Activated T-cell treated with anti-CD3 and anti-CD28 coated beads, Interleukin-2, amount 50 U/mL, for 72 hours (primary cell): ENCODE results near the gene TAMALIN. TPM values are rescaled to one million over a fixed set of nuclear protein-coding genes. Genes with fewer than 3 reads are reported as not detected.

Experiments used
- ATAC-seq, 2 donors: fragments of 150-1000 bp; cut with Tn5 transposase; replicated peaks in 1 of 2; 2 replicates each; pipeline ENCODE4 v1.10.0; 2021; ENCODE audit warnings: moderate library complexity in 2 of 2, mild to moderate bottlenecking in 1 of 2
- DNase-seq, 2 donors: peaks; one replicate each; pipeline ENCODE4 v3.0.0; 2021 to 2022; ENCODE audit warnings: mixed read lengths in 1 of 2
- H3K27ac Mint-ChIP-seq: one replicate; pipeline ENCODE4 v1.8.0; 2022; ENCODE audit warnings: mild to moderate bottlenecking, moderate library complexity, mixed read lengths
- H3K27me3 Mint-ChIP-seq: one replicate; pipeline ENCODE4 v1.8.0; 2022; ENCODE audit warnings: low read depth, mixed read lengths
- H3K36me3 Mint-ChIP-seq, 2 donors: one replicate each; pipeline ENCODE4 v1.8.0; 2022; ENCODE audit warnings: mixed read lengths in 2 of 2, mild to moderate bottlenecking in 1 of 2; ENCODE audit not compliant: insufficient read depth in 2 of 2
- H3K4me1 Mint-ChIP-seq: one replicate; pipeline ENCODE4 v1.8.0; 2022; ENCODE audit warnings: low read depth, mixed read lengths
- H3K4me3 Mint-ChIP-seq, 2 donors: one replicate each; pipeline ENCODE4 v1.8.0; 2022; ENCODE audit warnings: mild to moderate bottlenecking in 2 of 2, mixed read lengths in 2 of 2, moderate library complexity in 2 of 2
- H3K9me3 Mint-ChIP-seq, 2 donors: one replicate each; pipeline ENCODE4 v1.8.0; 2022; ENCODE audit warnings: mixed read lengths in 2 of 2
- total RNA-seq, 2 donors: library from RNA; stranded (reverse); gene quantifications; one replicate each; pipeline ENCODE4 v1.2.3, GENCODE V29; 2022

The TAMALIN gene
- total RNA-seq, 2 donors from 2014 or later: 10.0 to 11.1 TPM

GRCh38 chr12:52023976-52024688 is 17.4 kb downstream of the TAMALIN start:
- peak; percentile 16 to 38 for ATAC-seq
- Mint-ChIP-seq H3K9me3 (no peaks in the 10 kb centered on the region), H3K4me3 (peak overlapping the region; percentile 87 to 94), H3K36me3 (no peaks in the 10 kb centered on the region), H3K27me3 (no peaks in the 10 kb centered on the region), H3K4me1 (peaks cover 49% of the 10 kb centered on the region), H3K27ac (peak overlapping the region; percentile 94)
- DNase-seq: no peak

- peaks cover 49% of the 10 kb centered on the region for H3K4me1 Mint-ChIP-seq
- H3K27ac Mint-ChIP-seq: peak overlapping the region; percentile 94
- DNase-seq (peak; percentile 60 to 73), ATAC-seq (peak; percentile 44 to 51)
- H3K27me3 Mint-ChIP-seq: no peaks in the 10 kb centered on the region
- peak overlapping the region; percentile 87 to 94 for H3K4me3 Mint-ChIP-seq
- H3K9me3 Mint-ChIP-seq: no peaks in the 10 kb centered on the region
- no peaks in the 10 kb centered on the region for H3K36me3 Mint-ChIP-seq
Measured at GRCh38 chr12:52024845-52025230, 18.1 kb downstream of the TAMALIN start.

DNA sequence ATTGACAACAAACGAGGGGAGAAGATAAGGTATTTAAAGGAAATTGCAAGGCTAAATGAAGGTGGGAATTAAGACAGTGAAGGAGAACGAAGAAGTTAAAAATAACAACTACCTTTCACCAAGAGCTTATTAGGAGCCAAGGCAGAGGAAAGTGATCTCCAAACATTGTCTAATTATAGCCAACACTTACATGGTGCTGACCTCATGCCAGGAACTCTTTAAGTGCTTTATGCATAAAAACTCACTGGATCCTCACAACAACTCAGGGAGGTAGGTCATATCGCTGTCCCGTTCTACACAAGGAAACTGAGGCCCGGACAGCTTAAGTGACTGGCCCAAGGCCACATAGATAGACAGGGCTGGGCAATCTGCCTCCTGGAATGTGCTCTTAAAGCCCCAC is 19.5 kb downstream of the TAMALIN start:
- no peaks in the 10 kb centered on the region for H3K27me3 Mint-ChIP-seq
- H3K27ac Mint-ChIP-seq: no peak overlapping the region
- no peaks in the 10 kb centered on the region for H3K36me3 Mint-ChIP-seq
- H3K9me3 Mint-ChIP-seq: no peaks in the 10 kb centered on the region
- H3K4me1 Mint-ChIP-seq: peaks cover 36% of the 10 kb centered on the region
- DNase-seq (no peak), ATAC-seq (no peak)
- peak overlapping the region; percentile 87 to 94 for H3K4me3 Mint-ChIP-seq

GRCh38 chr12:52027085-52027843 is 20.5 kb downstream of the TAMALIN start:
- ATAC-seq (no peak), DNase-seq (no peak)
- H3K27me3 Mint-ChIP-seq: no peaks in the 10 kb centered on the region
- H3K9me3 Mint-ChIP-seq: no peaks in the 10 kb centered on the region
- H3K4me1 Mint-ChIP-seq: peaks cover 38% of the 10 kb centered on the region
- H3K36me3 Mint-ChIP-seq: no peaks in the 10 kb centered on the region
- H3K4me3 Mint-ChIP-seq: no peak overlapping the region
- H3K27ac Mint-ChIP-seq: no peak overlapping the region

DNA sequence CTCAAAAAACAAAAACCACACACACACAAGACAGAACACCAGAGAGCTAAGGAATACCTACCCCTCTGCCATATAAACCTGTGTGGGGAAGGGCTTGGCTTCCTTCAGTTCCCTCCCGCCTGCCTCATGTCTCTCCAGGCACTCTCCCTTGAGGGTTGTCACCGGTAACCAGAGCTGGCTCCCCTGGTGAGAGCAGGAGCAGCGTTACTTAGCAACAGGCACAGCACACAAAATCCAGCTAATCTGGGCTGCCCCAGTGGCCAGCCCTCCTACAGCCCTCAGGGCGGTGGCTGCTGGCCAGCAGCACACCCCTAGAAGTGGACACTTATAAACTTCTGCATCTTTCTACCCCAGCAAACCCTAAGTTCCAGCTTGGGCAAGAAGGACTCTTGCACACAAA is 22.9 kb downstream of the TAMALIN start:
- H3K4me3 Mint-ChIP-seq: no peak overlapping the region
- no peaks in the 10 kb centered on the region for H3K9me3 Mint-ChIP-seq
- ATAC-seq (no peak), DNase-seq (no peak)
- H3K27ac Mint-ChIP-seq: no peak overlapping the region
- peaks cover 42% of the 10 kb centered on the region for H3K4me1 Mint-ChIP-seq
- no peaks in the 10 kb centered on the region for H3K36me3 Mint-ChIP-seq
- no peaks in the 10 kb centered on the region for H3K27me3 Mint-ChIP-seq

GRCh38 chr12:52032446-52032803 is 25.7 kb downstream of the TAMALIN start:
- H3K9me3 Mint-ChIP-seq: no peaks in the 10 kb centered on the region

DNA sequence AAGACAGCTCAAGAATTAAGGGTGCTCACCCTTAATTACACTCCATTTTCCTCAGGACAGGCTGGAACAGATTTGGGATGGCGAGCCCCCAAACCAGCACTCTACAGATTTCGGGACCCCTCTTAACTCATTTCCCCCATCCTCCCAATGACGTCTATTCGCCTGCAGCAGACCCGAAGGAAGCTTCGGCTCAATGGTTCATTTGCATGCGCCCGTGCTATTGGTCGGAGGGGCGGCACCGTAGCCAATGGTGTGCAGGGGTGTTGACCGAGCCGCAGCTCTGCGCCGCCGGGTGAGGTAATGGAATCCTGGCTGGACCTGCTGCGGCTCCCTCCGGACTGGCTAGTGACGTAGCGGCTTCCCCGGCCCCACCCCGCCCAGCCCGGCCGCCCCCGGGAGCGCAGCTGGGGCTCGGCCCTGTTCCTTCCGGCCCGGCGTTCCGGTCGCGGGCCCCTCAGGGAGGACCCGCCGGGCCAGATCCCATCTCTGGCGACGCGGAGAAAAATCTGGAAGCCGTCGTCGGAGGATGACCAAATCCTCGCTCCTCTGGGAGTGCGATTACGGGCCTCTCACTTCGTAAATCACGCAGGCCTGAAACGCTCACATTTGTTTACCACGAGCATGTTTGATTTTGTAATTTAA is 26.2 kb downstream of the TAMALIN start:
- DNase-seq (peak; percentile 92 to 95), ATAC-seq (peak; percentile 96)
- H3K27me3 Mint-ChIP-seq: no peaks in the 10 kb centered on the region
- H3K27ac Mint-ChIP-seq: peak overlapping the region; percentile 82
- peak overlapping the region; percentile 90 to 91 for H3K4me3 Mint-ChIP-seq
- no peaks in the 10 kb centered on the region for H3K36me3 Mint-ChIP-seq
- H3K9me3 Mint-ChIP-seq: no peaks in the 10 kb centered on the region
- H3K4me1 Mint-ChIP-seq: peaks cover 38% of the 10 kb centered on the region

More at GRCh38 chr12:52032446-52032803, 25.7 kb downstream of the TAMALIN start:
- ATAC-seq (no peak), DNase-seq (no peak)
- Mint-ChIP-seq H3K36me3 (no peaks in the 10 kb centered on the region), H3K27me3 (no peaks in the 10 kb centered on the region), H3K4me3 (peak overlapping the region; percentile 83 to 91), H3K4me1 (peaks cover 38% of the 10 kb centered on the region), H3K27ac (peak overlapping the region; percentile 82)

DNA sequence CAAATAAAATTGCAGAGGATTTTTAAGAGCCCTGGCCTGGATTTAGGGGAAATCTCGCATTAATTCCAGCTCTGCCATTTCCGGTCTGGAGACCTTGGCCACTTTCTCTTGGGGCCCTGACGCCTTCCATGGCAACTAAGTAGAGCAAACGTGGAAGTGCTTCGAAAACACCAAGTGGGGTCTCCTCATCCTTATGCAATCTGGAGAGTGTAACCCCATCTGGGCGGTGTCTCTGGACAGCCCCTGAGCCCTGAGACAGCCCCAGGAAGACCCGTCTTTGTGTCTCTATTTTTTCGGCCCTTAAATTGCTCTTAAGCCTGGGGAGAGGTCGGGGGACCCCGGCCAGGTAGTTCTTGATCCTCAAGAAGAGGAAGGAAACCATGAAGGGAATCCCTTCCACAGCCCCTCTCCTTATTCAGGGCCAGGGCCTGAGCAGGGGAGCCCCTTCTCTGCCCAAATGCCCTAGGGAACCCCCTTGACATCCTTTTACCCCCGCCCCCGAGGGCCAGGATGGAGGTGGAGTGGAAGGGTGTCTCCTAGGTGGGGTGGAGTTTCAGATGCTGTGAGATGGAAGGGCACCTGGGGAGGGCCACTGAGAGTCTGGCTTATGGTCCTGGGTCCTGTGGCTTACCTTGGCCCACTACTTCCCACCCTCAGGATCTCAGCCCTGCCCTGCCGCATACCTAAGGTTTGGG is 26.8 kb downstream of the TAMALIN start:
- peak overlapping the region; percentile 86 to 90 for H3K4me3 Mint-ChIP-seq
- H3K27me3 Mint-ChIP-seq: no peaks in the 10 kb centered on the region

GRCh38 chr12:52035190-52035589 is 28.4 kb downstream of the TAMALIN start:
- H3K4me3 Mint-ChIP-seq: peak overlapping the region; percentile 44 to 74
- no peaks in the 10 kb centered on the region for H3K27me3 Mint-ChIP-seq
- H3K27ac Mint-ChIP-seq: peak overlapping the region; percentile 54
- H3K9me3 Mint-ChIP-seq: no peaks in the 10 kb centered on the region
- peaks cover 0 to 3% of the 10 kb centered on the region in 2 donors for H3K36me3 Mint-ChIP-seq
- H3K4me1 Mint-ChIP-seq: peaks cover 60% of the 10 kb centered on the region
- DNase-seq: no peak
- no peak for ATAC-seq

More for the DNA sequence above, 26.8 kb downstream of the TAMALIN start:
- no peak overlapping the region for H3K27ac Mint-ChIP-seq
- H3K36me3 Mint-ChIP-seq: peaks cover 0 to 3% of the 10 kb centered on the region in 2 donors
- ATAC-seq (no peak), DNase-seq (no peak)
- H3K9me3 Mint-ChIP-seq: no peaks in the 10 kb centered on the region
- peaks cover 44% of the 10 kb centered on the region for H3K4me1 Mint-ChIP-seq

DNA sequence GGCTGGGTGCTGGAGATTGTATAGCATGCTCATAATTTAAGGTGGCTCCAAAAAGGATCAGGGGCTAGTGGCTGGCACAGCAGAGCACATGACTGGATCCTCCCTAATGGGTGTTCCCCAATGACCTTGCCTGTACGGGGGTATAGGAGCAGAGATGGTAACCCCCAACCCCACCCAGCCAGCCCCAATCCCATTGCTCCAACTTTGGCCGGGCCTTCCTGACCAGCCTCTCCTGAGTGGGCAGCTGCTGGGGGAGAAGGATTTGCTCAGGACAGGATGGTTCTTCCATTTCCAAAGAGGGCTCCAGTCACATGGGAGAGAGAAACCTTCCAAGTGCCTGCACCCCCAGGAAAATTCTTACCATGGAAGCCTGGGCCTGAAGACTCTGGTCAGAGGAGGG is 29.2 kb downstream of the TAMALIN start:
- no peak for DNase-seq
- Mint-ChIP-seq H3K27me3 (no peaks in the 10 kb centered on the region), H3K27ac (no peak overlapping the region), H3K9me3 (no peaks in the 10 kb centered on the region), H3K36me3 (peaks cover 0 to 3% of the 10 kb centered on the region in 2 donors), H3K4me3 (peak overlapping the region; percentile 74 to 81), H3K4me1 (peaks cover 68% of the 10 kb centered on the region)
- ATAC-seq: no peak

DNA sequence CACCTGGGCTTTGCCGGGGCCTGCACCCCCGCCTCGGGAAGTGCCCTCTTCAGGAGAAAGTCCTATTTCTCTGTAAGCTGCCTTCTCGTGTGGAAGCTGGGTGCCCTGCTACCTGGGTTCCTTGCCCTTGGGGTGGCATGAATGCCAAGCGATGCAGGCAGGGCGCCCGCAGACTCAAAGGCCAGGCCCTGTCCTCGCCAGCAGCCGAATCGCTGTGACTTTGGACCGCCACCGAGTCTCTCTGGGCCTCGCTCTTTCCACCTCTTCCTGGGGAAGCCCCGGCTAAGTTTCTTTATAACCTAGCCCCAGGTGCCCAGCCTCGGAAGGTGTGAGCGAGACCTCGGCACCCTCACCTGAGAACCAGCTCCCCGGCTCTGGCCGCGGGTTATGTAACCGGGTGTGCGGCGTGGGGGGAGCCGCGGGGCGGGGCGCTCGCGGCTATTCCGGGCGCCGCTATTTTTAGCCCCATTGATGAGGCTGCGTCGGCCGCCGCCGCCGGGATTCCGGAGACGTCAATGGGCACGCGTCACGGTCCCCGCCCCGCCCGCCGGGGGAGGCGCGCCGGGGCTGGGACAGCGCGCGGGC is 29.9 kb downstream of the TAMALIN start:
- H3K36me3 Mint-ChIP-seq: peaks cover 0 to 3% of the 10 kb centered on the region in 2 donors
- peak; percentile 74 to 87 for DNase-seq
- ATAC-seq: peak; percentile 54 to 62
- H3K27me3 Mint-ChIP-seq: no peaks in the 10 kb centered on the region
- no peaks in the 10 kb centered on the region for H3K9me3 Mint-ChIP-seq
- H3K27ac Mint-ChIP-seq: no peak overlapping the region
- peak overlapping the region; percentile 74 to 81 for H3K4me3 Mint-ChIP-seq
- H3K4me1 Mint-ChIP-seq: peaks cover 73% of the 10 kb centered on the region

GRCh38 chr12:52037248-52037861 is 30.6 kb downstream of the TAMALIN start:
- ATAC-seq: peak; percentile 5 to 6
- Mint-ChIP-seq H3K27me3 (no peaks in the 10 kb centered on the region), H3K4me1 (peaks cover 76% of the 10 kb centered on the region), H3K4me3 (peak overlapping the region; percentile 84 to 87), H3K9me3 (no peaks in the 10 kb centered on the region), H3K36me3 (peaks cover 0 to 3% of the 10 kb centered on the region in 2 donors), H3K27ac (no peak overlapping the region)
- DNase-seq: peak; percentile 22 to 38
